PC-3 (cell line): ENCODE data around the gene RAPGEF4.

Source experiments
- CTCF ChIP-seq: fragments of 300-600 bp; sonication (generic); conservative IDR thresholded peaks from 2 replicates; pipeline ENCODE4 v1.5.1; 2017; ENCODE audit warnings: antibody characterized with exemption, low read depth, mild to moderate bottlenecking, low read length
- EZH2 ChIP-seq: fragments of 300-600 bp; sonication (generic); IDR thresholded peaks from one replicate; pipeline ENCODE4 v1.6.1; 2017; ENCODE audit warnings: antibody characterized with exemption, mild to moderate bottlenecking, low read length; ENCODE audit not compliant: unreplicated experiment
- EZH2phosphoT487 ChIP-seq: fragments of 300-600 bp; sonication (generic); IDR thresholded peaks from 2 replicates; pipeline ENCODE4 v1.6.1; 2018; ENCODE audit warnings: mild to moderate bottlenecking, antibody characterized with exemption, low read length, borderline replicate concordance

DNA sequence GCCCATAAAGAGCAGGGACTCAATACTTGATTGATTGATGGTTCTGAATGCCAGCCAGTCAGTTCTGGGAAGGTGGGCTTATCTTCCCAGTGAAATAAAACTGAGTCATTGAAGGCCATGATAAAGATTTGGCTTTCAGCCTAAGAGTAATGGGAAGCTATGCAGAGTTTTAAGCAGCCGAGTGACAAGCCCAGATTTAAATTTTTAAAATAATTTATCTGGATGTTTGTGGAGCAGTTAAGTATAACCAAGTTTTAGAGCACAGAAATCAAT lies 122.8 kb downstream of the RAPGEF4 start:
- TF ChIP-seq CTCF (no peak), EZH2 (no peak), EZH2phosphoT487 (no peak)
